Neural cell (in vitro differentiated cells): ENCODE results near the gene PLA2G2E.

ENCODE experiments used
- CTCF ChIP-seq: fragments of 450-650 bp; IDR thresholded peaks from 2 replicates; pipeline ENCODE4 v1.5.1; 2014; ENCODE audit warnings: antibody characterized with exemption, mild to moderate bottlenecking, moderate library complexity; ENCODE audit not compliant: poor library complexity, severe bottlenecking
- EP300 ChIP-seq: fragments of 450-650 bp; conservative IDR thresholded peaks from 2 replicates; pipeline ENCODE4 v1.6.1; 2014; ENCODE audit warnings: antibody characterized with exemption, mild to moderate bottlenecking, moderate library complexity; ENCODE audit not compliant: poor library complexity, severe bottlenecking
- EZH2 ChIP-seq: fragments of 200-600, 300-800 bp; shearing (Covaris generic), sonication (generic); IDR thresholded peaks from 2 replicates; pipeline ENCODE4 v1.6.1; 2014; ENCODE audit warnings: antibody characterized with exemption, low read length, borderline replicate concordance, mild to moderate bottlenecking; ENCODE audit not compliant: insufficient read depth, poor library complexity, severe bottlenecking
- POLR2AphosphoS5 ChIP-seq: IDR thresholded peaks from 2 replicates; pipeline ENCODE4 v1.6.1; 2012
- RAD21 ChIP-seq: fragments of 450-650 bp; conservative IDR thresholded peaks from 2 replicates; pipeline ENCODE4 v1.6.1; 2014; ENCODE audit warnings: antibody characterized with exemption, mild to moderate bottlenecking, moderate library complexity
- SMC3 ChIP-seq: fragments of 450-650 bp; conservative IDR thresholded peaks from 2 replicates; pipeline ENCODE4 v1.6.1; 2014; ENCODE audit warnings: antibody characterized with exemption, mild to moderate bottlenecking, moderate library complexity; ENCODE audit not compliant: poor library complexity
- TAF1 ChIP-seq: IDR thresholded peaks from 2 replicates; pipeline ENCODE4 v1.6.1; 2012; ENCODE audit warnings: low read depth
- TF ChIP-seq, protein P1 (sequence below): IDR thresholded peaks from 2 replicates; pipeline ENCODE4 v1.6.1; 2012; ENCODE audit warnings: borderline replicate concordance

GRCh38 chr1:19909971-19910370 lies 13.4 kb downstream of the PLA2G2E start:
- TF ChIP-seq CTCF (no peak), POLR2AphosphoS5 (no peak), EZH2 (no peak), EP300 (no peak), RAD21 (no peak), TAF1 (no peak), SMC3 (no peak)
- TF ChIP-seq, protein P1, sequence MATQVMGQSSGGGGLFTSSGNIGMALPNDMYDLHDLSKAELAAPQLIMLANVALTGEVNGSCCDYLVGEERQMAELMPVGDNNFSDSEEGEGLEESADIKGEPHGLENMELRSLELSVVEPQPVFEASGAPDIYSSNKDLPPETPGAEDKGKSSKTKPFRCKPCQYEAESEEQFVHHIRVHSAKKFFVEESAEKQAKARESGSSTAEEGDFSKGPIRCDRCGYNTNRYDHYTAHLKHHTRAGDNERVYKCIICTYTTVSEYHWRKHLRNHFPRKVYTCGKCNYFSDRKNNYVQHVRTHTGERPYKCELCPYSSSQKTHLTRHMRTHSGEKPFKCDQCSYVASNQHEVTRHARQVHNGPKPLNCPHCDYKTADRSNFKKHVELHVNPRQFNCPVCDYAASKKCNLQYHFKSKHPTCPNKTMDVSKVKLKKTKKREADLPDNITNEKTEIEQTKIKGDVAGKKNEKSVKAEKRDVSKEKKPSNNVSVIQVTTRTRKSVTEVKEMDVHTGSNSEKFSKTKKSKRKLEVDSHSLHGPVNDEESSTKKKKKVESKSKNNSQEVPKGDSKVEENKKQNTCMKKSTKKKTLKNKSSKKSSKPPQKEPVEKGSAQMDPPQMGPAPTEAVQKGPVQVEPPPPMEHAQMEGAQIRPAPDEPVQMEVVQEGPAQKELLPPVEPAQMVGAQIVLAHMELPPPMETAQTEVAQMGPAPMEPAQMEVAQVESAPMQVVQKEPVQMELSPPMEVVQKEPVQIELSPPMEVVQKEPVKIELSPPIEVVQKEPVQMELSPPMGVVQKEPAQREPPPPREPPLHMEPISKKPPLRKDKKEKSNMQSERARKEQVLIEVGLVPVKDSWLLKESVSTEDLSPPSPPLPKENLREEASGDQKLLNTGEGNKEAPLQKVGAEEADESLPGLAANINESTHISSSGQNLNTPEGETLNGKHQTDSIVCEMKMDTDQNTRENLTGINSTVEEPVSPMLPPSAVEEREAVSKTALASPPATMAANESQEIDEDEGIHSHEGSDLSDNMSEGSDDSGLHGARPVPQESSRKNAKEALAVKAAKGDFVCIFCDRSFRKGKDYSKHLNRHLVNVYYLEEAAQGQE: no peak
